Bronchial epithelial cell (primary cell): ENCODE measurements around the gene PADI4. TPM values are rescaled to one million over a fixed set of nuclear protein-coding genes. Genes with fewer than 3 reads are reported as not detected.

Experiments used
- DNase-seq: peaks from one replicate; pipeline ENCODE4 v3.0.0-alpha.2; 2010; ENCODE audit warnings: low read depth
- FAIRE-seq: peaks from 2 replicates; lab custom pipeline; 2011; peaks lifted over from hg19 to GRCh38; lab: Jason Lieb, UNC
- H3K27me3 ChIP-seq: 2 replicates; pipeline ENCODE4 v1.5.1; 2011; ENCODE audit warnings: low read length; ENCODE audit not compliant: control insufficient read depth, insufficient read depth
- H3K36me3 ChIP-seq: 2 replicates; pipeline ENCODE4 v1.5.1; 2011; ENCODE audit warnings: low read length; ENCODE audit not compliant: control insufficient read depth, insufficient read depth
- H3K4me3 ChIP-seq: 2 replicates; pipeline ENCODE4 v1.5.1; 2011; ENCODE audit warnings: mild to moderate bottlenecking, low read depth, low read length, control low read depth
- total RNA-seq: library from RNA; depleted of rRNA; stranded (reverse); fragments of >200 nt; gene quantifications from 2 replicates; pipeline ENCODE4 v1.2.1, GENCODE V29; 2014
- TF ChIP-seq, protein P1 (sequence below): IDR thresholded peaks from 2 replicates; pipeline ENCODE4 v1.5.1; 2011; ENCODE audit warnings: mild to moderate bottlenecking, moderate library complexity, low read length, control low read depth, inconsistent platforms; ENCODE audit not compliant: insufficient read depth, severe bottlenecking

PADI4 gene
- total RNA-seq, 1 donor from 2014 or later: not detected

DNA sequence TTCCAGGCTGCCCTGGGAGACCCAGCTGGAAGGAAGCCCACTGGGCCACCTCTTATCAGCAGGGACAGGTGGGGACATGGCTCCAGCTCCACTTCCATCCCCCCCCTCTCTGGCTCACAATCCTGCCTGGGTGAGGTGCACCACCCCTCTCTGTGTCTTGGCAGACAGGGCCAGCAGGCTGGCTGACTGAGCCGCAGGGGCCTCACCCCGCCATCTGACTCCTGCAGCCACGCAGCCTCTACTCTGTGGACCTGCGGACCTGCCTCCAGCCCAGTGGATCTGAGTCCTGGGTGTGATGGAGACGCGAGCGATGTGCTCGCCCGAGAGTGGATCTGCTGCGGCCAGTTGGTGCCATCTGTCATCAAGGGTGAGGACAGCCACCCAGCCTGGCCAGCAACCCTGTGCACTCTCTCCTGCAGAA, 101.4 kb downstream of the PADI4 start:
- TF ChIP-seq, protein P1, sequence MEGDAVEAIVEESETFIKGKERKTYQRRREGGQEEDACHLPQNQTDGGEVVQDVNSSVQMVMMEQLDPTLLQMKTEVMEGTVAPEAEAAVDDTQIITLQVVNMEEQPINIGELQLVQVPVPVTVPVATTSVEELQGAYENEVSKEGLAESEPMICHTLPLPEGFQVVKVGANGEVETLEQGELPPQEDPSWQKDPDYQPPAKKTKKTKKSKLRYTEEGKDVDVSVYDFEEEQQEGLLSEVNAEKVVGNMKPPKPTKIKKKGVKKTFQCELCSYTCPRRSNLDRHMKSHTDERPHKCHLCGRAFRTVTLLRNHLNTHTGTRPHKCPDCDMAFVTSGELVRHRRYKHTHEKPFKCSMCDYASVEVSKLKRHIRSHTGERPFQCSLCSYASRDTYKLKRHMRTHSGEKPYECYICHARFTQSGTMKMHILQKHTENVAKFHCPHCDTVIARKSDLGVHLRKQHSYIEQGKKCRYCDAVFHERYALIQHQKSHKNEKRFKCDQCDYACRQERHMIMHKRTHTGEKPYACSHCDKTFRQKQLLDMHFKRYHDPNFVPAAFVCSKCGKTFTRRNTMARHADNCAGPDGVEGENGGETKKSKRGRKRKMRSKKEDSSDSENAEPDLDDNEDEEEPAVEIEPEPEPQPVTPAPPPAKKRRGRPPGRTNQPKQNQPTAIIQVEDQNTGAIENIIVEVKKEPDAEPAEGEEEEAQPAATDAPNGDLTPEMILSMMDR: no peak
- no peaks in the 10 kb centered on the region for H3K27me3 ChIP-seq
- DNase-seq (no peak), FAIRE-seq (no peak)
- H3K4me3 ChIP-seq: no peak overlapping the region
- peaks cover 47% of the 10 kb centered on the region for H3K36me3 ChIP-seq

DNA sequence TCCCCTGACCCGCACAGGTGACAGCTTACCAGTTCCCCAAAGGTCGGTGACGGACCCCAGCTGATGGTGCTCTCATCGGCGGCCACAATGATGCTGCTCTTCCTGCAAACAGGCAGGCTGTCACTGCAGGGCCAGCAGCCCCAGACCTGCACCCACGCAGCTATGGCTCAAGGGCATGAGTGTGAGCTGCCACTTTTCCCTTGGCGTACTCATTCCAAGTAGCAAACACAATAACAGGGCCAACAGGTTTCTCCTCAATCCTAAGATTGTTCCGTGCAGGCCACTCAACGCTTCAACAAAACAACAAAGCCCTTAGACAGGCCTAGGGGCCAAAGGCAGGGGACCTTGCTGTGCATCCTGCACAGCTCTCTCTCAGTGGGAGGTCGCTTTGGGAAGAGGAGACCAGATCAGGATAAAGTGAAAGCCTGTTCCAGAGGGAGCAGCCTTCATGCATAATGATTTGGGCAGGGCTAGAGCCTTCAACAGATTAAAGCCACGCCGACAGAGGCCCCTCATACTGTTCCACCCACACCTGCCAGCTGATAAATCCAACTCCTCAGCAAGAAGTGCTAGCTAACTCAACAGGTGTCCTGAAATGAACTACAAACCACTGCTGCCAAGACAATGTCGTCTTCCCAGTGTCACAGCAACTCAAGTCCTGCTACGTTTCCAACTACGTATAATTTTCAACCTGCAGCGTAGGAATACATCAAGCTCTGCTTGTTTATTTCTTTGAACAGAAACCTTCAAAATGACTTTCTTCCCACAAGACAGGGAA, 104.3 kb downstream of the PADI4 start:
- Histone ChIP-seq H3K4me3 (no peak overlapping the region), H3K27me3 (no peaks in the 10 kb centered on the region), H3K36me3 (peaks cover 63% of the 10 kb centered on the region)
- peak; percentile 23 for FAIRE-seq
- TF ChIP-seq, protein P1: no peak
- DNase-seq: peak; percentile 44

Other genes with a start within 250 kb of the PADI4 start
- 1.0 and 1.3 TPM in 2 replicates for gene PADI2, start 188.7 kb upstream of the PADI4 start, total RNA-seq
- 11.8 and 32.8 TPM in 2 replicates for gene PADI1, start 103.1 kb upstream of the PADI4 start, total RNA-seq
- 0.26 and 0.38 TPM in 2 replicates for gene PADI3, start 59.1 kb upstream of the PADI4 start, total RNA-seq
- gene PADI6, start 64.0 kb downstream of the PADI4 start, total RNA-seq: not detected in 2 replicates
- gene RCC2, start 131.5 kb downstream of the PADI4 start, total RNA-seq: 135 and 152 TPM in 2 replicates
- 6.3 and 14.8 TPM in 2 replicates for gene ARHGEF10L, start 231.5 kb downstream of the PADI4 start, total RNA-seq